H1 (cell line): Measurements from ENCODE around the gene CELF2. TPM values are rescaled to one million over a fixed set of nuclear protein-coding genes. Genes with fewer than 3 reads are reported as not detected.

ENCODE experiments used
- CTCF ChIA-PET: fragments of 300-600 bp; sonication (Branson Sonifier 250); formaldehyde crosslinking; loops from one replicate; lab custom pipeline; 2021; ENCODE audit not compliant: partially characterized antibody; lab: Charles Lee
- POLR2A ChIA-PET: fragments of 300-600 bp; sonication (Branson Sonifier 250); formaldehyde crosslinking; loops from one replicate; lab custom pipeline; 2021; ENCODE audit warnings: inconsistent platforms; ENCODE audit not compliant: partially characterized antibody; lab: Charles Lee
- DNase-seq, 2 experiments: peaks; one replicate each; pipeline versions ENCODE4 v3.0.0 to v3.0.0-alpha.2; 2010 to 2022; ENCODE audit warnings: low spot score in 2 of 2, low read depth in 1 of 2, mixed read lengths in 1 of 2
- FAIRE-seq: peaks from 2 replicates; lab custom pipeline; 2011; peaks lifted over from hg19 to GRCh38; lab: Jason Lieb, UNC
- H2AFZ ChIP-seq: 2 replicates; pipeline ENCODE4 v1.8.1; 2012; ENCODE audit warnings: low read length, inconsistent platforms
- H2AK5ac ChIP-seq: 2 replicates; pipeline ENCODE4 v1.6.1; 2013; ENCODE audit warnings: low read depth, low read length
- H2BK120ac ChIP-seq: replicated peaks from 2 replicates; pipeline ENCODE3; 2013; ENCODE audit warnings: low read depth, low read length, inconsistent platforms
- H2BK12ac ChIP-seq: 2 replicates; pipeline ENCODE4 v1.6.1; 2013; ENCODE audit warnings: low read depth, low read length
- H2BK15ac ChIP-seq: 2 replicates; pipeline ENCODE4 v1.6.1; 2013; ENCODE audit warnings: low read length
- H2BK20ac ChIP-seq: 2 replicates; pipeline ENCODE4 v1.6.1; 2013; ENCODE audit warnings: low read length
- H2BK5ac ChIP-seq: 2 replicates; pipeline ENCODE4 v1.6.1; 2013; ENCODE audit warnings: low read depth, low read length
- H3K14ac ChIP-seq: 2 replicates; pipeline ENCODE4 v1.6.1; 2013; ENCODE audit warnings: inconsistent platforms; ENCODE audit not compliant: insufficient read length
- H3K18ac ChIP-seq: 2 replicates; pipeline ENCODE4 v1.6.1; 2013; ENCODE audit warnings: low read length; ENCODE audit errors: extremely low read depth
- H3K23ac ChIP-seq: 2 replicates; pipeline ENCODE4 v1.6.1; 2013; ENCODE audit warnings: inconsistent platforms; ENCODE audit not compliant: insufficient read length
- H3K23me2 ChIP-seq: 2 replicates; pipeline ENCODE4 v1.6.1; 2013; ENCODE audit warnings: low read depth, low read length
- H3K27ac ChIP-seq: 2 replicates; pipeline ENCODE4 v1.6.1; 2011; ENCODE audit warnings: low read depth, low read length, inconsistent platforms
- H3K27me3 ChIP-seq, 4 experiments: replicated peaks in 1 of 4; 1 replicate in 1 of 4; 2 replicates in 3 of 4; pipeline versions ENCODE4 v1.6.1 to v1.8.1; 2011 to 2013; ENCODE audit warnings: low read length in 3 of 4, mild to moderate bottlenecking in 3 of 4, inconsistent platforms in 2 of 4, mixed read lengths in 2 of 4, moderate library complexity in 1 of 4; ENCODE audit not compliant: control insufficient read depth in 3 of 4, insufficient read depth in 3 of 4; ENCODE audit errors: extremely low read depth in 1 of 4
- H3K36me3 ChIP-seq, 4 experiments: 2 replicates each; pipeline versions ENCODE4 v1.6.1 to v1.8.1; 2011 to 2013; ENCODE audit warnings: mild to moderate bottlenecking in 4 of 4, low read length in 3 of 4, moderate library complexity in 2 of 4, control low read depth in 1 of 4, inconsistent platforms in 1 of 4; ENCODE audit not compliant: insufficient read depth in 4 of 4, control insufficient read depth in 2 of 4
- H3K4ac ChIP-seq: replicated peaks from 2 replicates; pipeline ENCODE3; 2013; ENCODE audit warnings: low read length, low read depth, mixed read lengths, inconsistent platforms; ENCODE audit not compliant: insufficient read length
- H3K4me1 ChIP-seq, 4 experiments: replicated peaks in 1 of 4; 1 replicate in 1 of 4; 2 replicates in 3 of 4; pipeline versions ENCODE4 v1.6.1 to v1.8.1; 2011 to 2013; ENCODE audit warnings: low read length in 3 of 4, inconsistent platforms in 2 of 4, mixed read lengths in 1 of 4; ENCODE audit not compliant: insufficient read depth in 4 of 4, control insufficient read depth in 3 of 4
- H3K4me2 ChIP-seq, 2 experiments: 2 replicates each; pipeline versions ENCODE4 v1.6.1 to v1.8.1; 2011 to 2013; ENCODE audit warnings: low read depth in 2 of 2, low read length in 2 of 2, control low read depth in 1 of 2, inconsistent platforms in 1 of 2, mild to moderate bottlenecking in 1 of 2; ENCODE audit not compliant: insufficient read depth in 1 of 2
- H3K4me3 ChIP-seq, 4 experiments: fragments of 200-600, 300-600 bp in 1 of 4; sonication (generic), shearing (Covaris generic), sonication (Bioruptor Twin) in 1 of 4; 2 replicates each; pipeline versions ENCODE4 v1.5.1 to v1.8.1; 2011 to 2016; ENCODE audit warnings: low read length in 4 of 4, low read depth in 3 of 4, control low read depth in 2 of 4, inconsistent platforms in 2 of 4, mild to moderate bottlenecking in 2 of 4, mixed read lengths in 1 of 4, moderate library complexity in 1 of 4; ENCODE audit not compliant: insufficient read depth in 2 of 4; ENCODE audit errors: extremely low read depth in 1 of 4
- H3K56ac ChIP-seq: replicated peaks from 2 replicates; pipeline ENCODE3; 2013; ENCODE audit warnings: low read depth, mild to moderate bottlenecking, mixed read lengths, low read length, inconsistent platforms; ENCODE audit not compliant: insufficient read length
- H3K79me1 ChIP-seq: 2 replicates; pipeline ENCODE4 v1.6.1; 2013; ENCODE audit warnings: low read depth, low read length, control low read depth
- H3K79me2 ChIP-seq, 2 experiments: 2 replicates each; pipeline versions ENCODE4 v1.6.1 to v1.8.1; 2012 to 2013; ENCODE audit warnings: low read length in 2 of 2, mild to moderate bottlenecking in 2 of 2, inconsistent platforms in 1 of 2; ENCODE audit not compliant: insufficient read depth in 2 of 2, control insufficient read depth in 1 of 2
- H3K9ac ChIP-seq, 4 experiments: replicated peaks in 1 of 4; 1 replicate in 1 of 4; 2 replicates in 3 of 4; pipeline versions ENCODE4 v1.6.1 to v1.8.1; 2011 to 2013; ENCODE audit warnings: low read depth in 3 of 4, low read length in 3 of 4, control low read depth in 2 of 4, mild to moderate bottlenecking in 2 of 4, moderate library complexity in 2 of 4, inconsistent platforms in 1 of 4; ENCODE audit errors: extremely low read depth in 1 of 4
- H3K9me3 ChIP-seq, 2 experiments: 2 replicates each; pipeline versions ENCODE4 v1.6.1 to v1.8.1; 2012 to 2013; ENCODE audit warnings: mild to moderate bottlenecking in 2 of 2, moderate library complexity in 2 of 2, control low read depth in 1 of 2, inconsistent platforms in 1 of 2, low read depth in 1 of 2, low read length in 1 of 2, mixed read lengths in 1 of 2; ENCODE audit not compliant: insufficient read depth in 2 of 2
- H4K20me1 ChIP-seq, 2 experiments: replicated peaks in 1 of 2; 2 replicates each; pipeline versions ENCODE3 to v1.8.1; 2011 to 2013; ENCODE audit warnings: inconsistent platforms in 2 of 2, low read length in 2 of 2, mild to moderate bottlenecking in 1 of 2; ENCODE audit not compliant: insufficient read depth in 2 of 2, control insufficient read depth in 1 of 2
- H4K5ac ChIP-seq: 2 replicates; pipeline ENCODE4 v1.6.1; 2013; ENCODE audit warnings: low read length, low read depth, mixed read lengths, inconsistent platforms; ENCODE audit not compliant: insufficient read length
- H4K8ac ChIP-seq: 2 replicates; pipeline ENCODE4 v1.8.0; 2013; ENCODE audit warnings: mild to moderate bottlenecking, moderate library complexity, low read length, inconsistent platforms; ENCODE audit not compliant: insufficient read depth; ENCODE audit errors: extremely low read depth
- H4K91ac ChIP-seq: replicated peaks from 2 replicates; pipeline ENCODE3; 2013; ENCODE audit warnings: low read length, mixed read lengths, inconsistent platforms; ENCODE audit not compliant: insufficient read length
- EP300 ChIP-seq, 2 experiments: IDR thresholded peaks; 1 replicate in 1 of 2; 2 replicates in 1 of 2; pipeline ENCODE4 v1.6.1; 2011 to 2012; ENCODE audit warnings: low read depth in 2 of 2, low read length in 2 of 2, mild to moderate bottlenecking in 2 of 2, borderline replicate concordance in 1 of 2, inconsistent platforms in 1 of 2, moderate library complexity in 1 of 2
- EZH2 ChIP-seq: fragments of 200-600 bp; sonication (generic); IDR thresholded peaks from 2 replicates; pipeline ENCODE4 v1.7.1; 2012; ENCODE audit warnings: low read depth, mild to moderate bottlenecking, moderate library complexity, low read length, inconsistent platforms; ENCODE audit not compliant: severe bottlenecking
- GABPA ChIP-seq: IDR thresholded peaks from 2 replicates; pipeline ENCODE4 v1.6.1; 2011; ENCODE audit warnings: mild to moderate bottlenecking, low read length, moderate library complexity, borderline replicate concordance; ENCODE audit not compliant: insufficient read depth
- JUN ChIP-seq: IDR thresholded peaks from 2 replicates; pipeline ENCODE4 v1.6.1; 2011; ENCODE audit warnings: low read depth, mild to moderate bottlenecking, improper control_type of control experiment, low read length
- KDM1A ChIP-seq: fragments of 200-600, 300-600 bp; sonication (generic); IDR thresholded peaks from 2 replicates; pipeline ENCODE4 v1.7.1; 2016; ENCODE audit warnings: mild to moderate bottlenecking, low read length, borderline replicate concordance
- KDM4A ChIP-seq: IDR thresholded peaks from one replicate; pipeline ENCODE4 v1.7.1; 2012; ENCODE audit warnings: low read depth, mild to moderate bottlenecking, moderate library complexity, low read length, inconsistent platforms; ENCODE audit not compliant: severe bottlenecking
- RFX5 ChIP-seq: IDR thresholded peaks from 2 replicates; pipeline ENCODE4 v1.6.1; 2011; ENCODE audit warnings: low read depth, low read length, improper control_type of control experiment, borderline replicate concordance
- TEAD4 ChIP-seq: IDR thresholded peaks from 2 replicates; pipeline ENCODE4 v1.6.1; 2012; ENCODE audit warnings: low read depth, low read length, inconsistent platforms, mixed read lengths
- WGBS, 2 experiments: shearing (Covaris generic) in 1 of 2; methylation state at CpG; one replicate each; pipeline versions ENCODE4 v1.1.6 to v1.1.7; 2013 to 2015; ENCODE audit warnings: low lambda C conversion rate in 2 of 2, mixed read lengths in 2 of 2, inconsistent platforms in 1 of 2, low coverage in 1 of 2, missing lambda C conversion rate in 1 of 2; ENCODE audit not compliant: insufficient replicate concordance in 2 of 2, insufficient coverage in 1 of 2, insufficient read length in 1 of 2; ENCODE audit errors: extremely low coverage in 1 of 2, missing lambda C conversion rate in 1 of 2; 5-methylcytosine and 5-hydroxymethylcytosine counted together
- polyA plus RNA-seq, 7 experiments: library from polyadenylated mRNA; depleted of rRNA in 3 of 7; stranded (reverse) in 5 of 7; unstranded in 2 of 7; fragments of >200 nt in 5 of 7; fragments of 200-250 nt in 2 of 7; gene quantifications; 1 replicate in 5 of 7; 2 replicates in 1 of 7; 4 replicates in 1 of 7; pipeline versions ENCODE4 v1.2.1 to v1.2.3, GENCODE V29; 2011 to 2013; ENCODE audit warnings: missing spikeins in 2 of 7, mixed read lengths in 2 of 7
- total RNA-seq: library from RNA; stranded (reverse); fragmentation: NEBNext Ultra II Directional; extraction: Animal tissue kit (Norgen Biotek cat#: 25700); gene quantifications from 2 replicates; pipeline ENCODE4 v1.2.1, GENCODE V29; 2021
- TF ChIP-seq, protein P1 (sequence below), 3 experiments: IDR thresholded peaks; 1 replicate in 2 of 3; 2 replicates in 1 of 3; pipeline versions ENCODE4 v1.5.1 to v1.6.1; 2011; ENCODE audit warnings: low read length in 3 of 3, mild to moderate bottlenecking in 3 of 3, inconsistent platforms in 2 of 3, low read depth in 1 of 3, moderate library complexity in 1 of 3; ENCODE audit not compliant: insufficient read depth in 1 of 3; ENCODE audit errors: control extremely low read depth in 1 of 3

The CELF2 gene
- total and polyA plus RNA-seq, 2 of the 8 experiments (the other 6 are each of a cell fraction or from before 2014, with no cell fraction given), result 18.3 to 22.7 TPM

DNA sequence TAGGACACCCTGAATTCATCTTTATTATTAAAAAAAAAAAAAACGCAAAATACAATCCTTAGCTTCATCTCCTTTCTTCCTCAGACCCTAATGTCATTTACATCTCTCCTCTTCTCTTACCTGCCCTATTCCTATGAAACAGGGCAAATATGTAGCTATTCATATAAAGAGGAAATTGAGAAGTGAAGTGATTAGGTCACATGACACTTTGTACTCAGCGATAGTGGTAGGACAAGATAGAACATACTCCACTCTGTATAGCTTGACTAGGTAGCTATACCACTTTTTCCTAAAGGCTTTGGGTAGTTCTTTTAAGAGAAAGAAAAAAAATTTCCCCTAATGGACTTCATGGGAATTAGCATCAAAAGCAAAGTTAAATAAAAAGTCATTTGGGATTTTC lies 6.2 kb upstream of the CELF2 start:
- Histone ChIP-seq H2BK15ac (no peak overlapping the region), H2BK12ac (no peak overlapping the region), H3K56ac (no peak overlapping the region), H3K27ac (no peak overlapping the region), H3K18ac (no peak overlapping the region), H3K36me3 (no peaks in the 10 kb centered on the region), H2AFZ (no peak overlapping the region), H3K79me1 (no peaks in the 10 kb centered on the region), H3K23me2 (no peaks in the 10 kb centered on the region), H3K27me3 (peaks cover 0 to 1% (median 0%) of the 10 kb centered on the region in 4 experiments; a peak in 1 of 7 replicates), H3K4ac (no peak overlapping the region), H3K9me3 (no peaks in the 10 kb centered on the region; a peak in 1 of 4 replicates), H3K23ac (no peak overlapping the region), H4K91ac (no peak overlapping the region), H3K79me2 (no peaks in the 10 kb centered on the region), H3K4me3 (no peak overlapping the region), H2BK20ac (no peak overlapping the region), H4K20me1 (no peaks in the 10 kb centered on the region), H3K14ac (no peak overlapping the region), H4K8ac (no peak overlapping the region), H2BK5ac (no peak overlapping the region), H2BK120ac (no peak overlapping the region), H3K4me1 (no peaks in the 10 kb centered on the region; a peak in 1 of 7 replicates), H3K9ac (no peak overlapping the region), H4K5ac (no peak overlapping the region), H3K4me2 (no peak overlapping the region), H2AK5ac (no peak overlapping the region)
- FAIRE-seq (no peak), DNase-seq (no peak)
- WGBS, 2 experiments, result 100% methylated on average over 1 of the region's 2 CpGs
- POLR2A ChIA-PET, result no interaction called here
- CTCF ChIA-PET, result interaction anchor here (0.8 kb wide), 1 partner anchor 63 kb away, joined by 3 read pairs; no protein-coding TSS in a partner anchor
- TF ChIP-seq KDM4A (no peak), GABPA (no peak), RFX5 (no peak), KDM1A (no peak), EP300 (IDR thresholded peaks at IDR 0.05; ENCODE audit: borderline replicate concordance in 1 of 2, low read depth in 2 of 2, low read length in 2 of 2) (no peak), JUN (no peak), TEAD4 (no peak), EZH2 (no peak)
- TF ChIP-seq, protein P1, sequence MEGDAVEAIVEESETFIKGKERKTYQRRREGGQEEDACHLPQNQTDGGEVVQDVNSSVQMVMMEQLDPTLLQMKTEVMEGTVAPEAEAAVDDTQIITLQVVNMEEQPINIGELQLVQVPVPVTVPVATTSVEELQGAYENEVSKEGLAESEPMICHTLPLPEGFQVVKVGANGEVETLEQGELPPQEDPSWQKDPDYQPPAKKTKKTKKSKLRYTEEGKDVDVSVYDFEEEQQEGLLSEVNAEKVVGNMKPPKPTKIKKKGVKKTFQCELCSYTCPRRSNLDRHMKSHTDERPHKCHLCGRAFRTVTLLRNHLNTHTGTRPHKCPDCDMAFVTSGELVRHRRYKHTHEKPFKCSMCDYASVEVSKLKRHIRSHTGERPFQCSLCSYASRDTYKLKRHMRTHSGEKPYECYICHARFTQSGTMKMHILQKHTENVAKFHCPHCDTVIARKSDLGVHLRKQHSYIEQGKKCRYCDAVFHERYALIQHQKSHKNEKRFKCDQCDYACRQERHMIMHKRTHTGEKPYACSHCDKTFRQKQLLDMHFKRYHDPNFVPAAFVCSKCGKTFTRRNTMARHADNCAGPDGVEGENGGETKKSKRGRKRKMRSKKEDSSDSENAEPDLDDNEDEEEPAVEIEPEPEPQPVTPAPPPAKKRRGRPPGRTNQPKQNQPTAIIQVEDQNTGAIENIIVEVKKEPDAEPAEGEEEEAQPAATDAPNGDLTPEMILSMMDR (IDR thresholded peaks at IDR 0.05; ENCODE audit: control extremely low read depth in 1 of 3, insufficient read depth in 1 of 3, low read depth in 1 of 3, low read length in 3 of 3), result no peak
